ENCODE results near the gene SLC27A3. TPM values are rescaled to one million over a fixed set of nuclear protein-coding genes. Genes with fewer than 3 reads are reported as not detected.

SLC27A3 gene
- total and polyA plus RNA-seq, 2 of the 8 experiments (the other 6 are each of a cell fraction or from before 2014, with no cell fraction given): 39.1 to 40.1 TPM

DNA sequence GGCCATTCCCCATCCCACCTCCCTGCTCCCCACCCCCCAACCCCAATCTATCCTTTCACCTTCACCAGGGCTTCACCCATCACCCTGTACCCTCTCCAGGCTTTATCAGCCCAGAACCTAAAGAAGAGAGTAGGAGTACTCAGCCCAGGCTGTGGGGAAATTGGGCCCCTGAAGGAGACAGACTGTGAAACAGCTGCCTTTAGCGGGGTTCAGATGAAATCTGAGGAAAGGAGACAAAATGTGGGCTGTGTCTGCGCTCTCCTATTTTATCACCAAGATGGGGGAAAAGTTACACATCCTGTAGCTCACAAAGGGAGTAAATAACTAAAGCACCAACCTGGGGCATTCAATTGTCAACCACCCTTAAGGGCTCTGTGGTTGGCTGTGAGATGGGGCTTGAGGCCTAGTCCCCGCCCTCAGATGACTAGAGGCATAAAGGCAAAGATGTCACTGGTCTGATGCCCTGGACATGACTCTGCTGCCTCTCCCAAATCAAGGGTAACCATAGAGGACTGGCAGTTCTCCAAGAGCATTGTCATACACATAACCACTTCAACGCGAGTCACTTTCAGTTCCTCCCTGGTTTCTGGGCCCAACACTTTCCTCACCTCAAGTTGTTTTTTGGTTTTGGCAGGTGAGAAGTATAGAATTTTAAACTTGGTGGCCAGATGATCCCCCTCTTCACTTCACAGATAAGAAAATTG, 30.0 kb downstream of the SLC27A3 start:
- FAIRE-seq (no peak), DNase-seq (ENCODE audit: low read depth in 1 of 2, low spot score in 2 of 2) (no peak)
- Histone ChIP-seq H2BK5ac (ENCODE audit: low read depth, low read length) (no peak overlapping the region), H3K9ac (replicated peaks in 1 of 4; ENCODE audit: extremely low read depth in 1 of 4, low read depth in 3 of 4, low read length in 3 of 4) (no peak overlapping the region), H3K27me3 (replicated peaks in 1 of 4; ENCODE audit: control insufficient read depth in 3 of 4, extremely low read depth in 1 of 4, insufficient read depth in 3 of 4, low read length in 3 of 4) (no peaks in the 10 kb centered on the region), H3K23me2 (ENCODE audit: low read depth, low read length) (no peaks in the 10 kb centered on the region), H2AFZ (ENCODE audit: low read length) (no peak overlapping the region), H3K79me2 (ENCODE audit: control insufficient read depth in 1 of 2, insufficient read depth in 2 of 2, low read length in 2 of 2) (no peaks in the 10 kb centered on the region), H3K79me1 (ENCODE audit: low read depth, low read length) (0 out of 2 replicates have a peak, but pooled peaks cover 2% of the 10 kb centered on the region), H2BK12ac (ENCODE audit: low read depth, low read length) (no peak overlapping the region), H4K91ac (replicated peaks; ENCODE audit: insufficient read length, low read length) (no peak overlapping the region), H3K56ac (replicated peaks; ENCODE audit: insufficient read length, low read depth, low read length) (no peak overlapping the region), H3K4me3 (ENCODE audit: extremely low read depth in 1 of 4, insufficient read depth in 2 of 4, low read depth in 3 of 4, low read length in 4 of 4) (no peak overlapping the region), H3K14ac (ENCODE audit: insufficient read length) (no peak overlapping the region), H2BK120ac (replicated peaks; ENCODE audit: low read depth, low read length) (no peak overlapping the region), H2AK5ac (ENCODE audit: low read depth, low read length) (no peak overlapping the region), H2BK20ac (ENCODE audit: low read length) (no peak overlapping the region), H4K5ac (ENCODE audit: insufficient read length, low read depth, low read length) (no peak overlapping the region), H3K27ac (ENCODE audit: low read depth, low read length) (no peak overlapping the region), H2BK15ac (ENCODE audit: low read length) (no peak overlapping the region), H4K20me1 (replicated peaks in 1 of 2; ENCODE audit: control insufficient read depth in 1 of 2, insufficient read depth in 2 of 2, low read length in 2 of 2) (peaks cover 0 to 5% of the 10 kb centered on the region in 2 experiments), H3K23ac (ENCODE audit: insufficient read length) (no peak overlapping the region), H4K8ac (ENCODE audit: extremely low read depth, insufficient read depth, low read length) (no peak overlapping the region), H3K4ac (replicated peaks; ENCODE audit: insufficient read length, low read depth, low read length) (no peak overlapping the region), H3K9me3 (ENCODE audit: insufficient read depth in 2 of 2, low read depth in 1 of 2, low read length in 1 of 2) (no peaks in the 10 kb centered on the region), H3K4me2 (ENCODE audit: insufficient read depth in 1 of 2, low read depth in 2 of 2, low read length in 2 of 2) (no peak overlapping the region), H3K4me1 (replicated peaks in 1 of 4; ENCODE audit: control insufficient read depth in 3 of 4, insufficient read depth in 4 of 4, low read length in 3 of 4) (no peaks in the 10 kb centered on the region), H3K18ac (ENCODE audit: extremely low read depth, low read length) (no peak overlapping the region), H3K36me3 (ENCODE audit: control insufficient read depth in 2 of 4, insufficient read depth in 4 of 4, low read length in 3 of 4) (peaks cover 3 to 19% (median 15%) of the 10 kb centered on the region in 4 experiments; a peak in 7 of 8 replicates)
- 98% methylated on average over 5 of the region's 5 CpGs; no CpG with 5 or more reads in 1 of the 2 experiments for WGBS, 2 experiments (ENCODE audit: extremely low coverage in 1 of 2, insufficient coverage in 1 of 2, insufficient read length in 1 of 2, insufficient replicate concordance in 2 of 2, low coverage in 1 of 2, low lambda C conversion rate in 2 of 2, missing lambda C conversion rate in 1 of 2)
- CTCF ChIA-PET (ENCODE audit: partially characterized antibody): interaction anchor here (1.0 to 3.2 kb wide), 4 partner anchors 8 to 291 kb away, joined by 3 to 16 read pairs (median 5); partner anchors contain the start of gene DENND4B
- no peak for TF ChIP-seq ZNF274 (IDR thresholded peaks at IDR 0.05; ENCODE audit: borderline replicate concordance, extremely low read depth, low read length)
- TF ChIP-seq, protein P1, sequence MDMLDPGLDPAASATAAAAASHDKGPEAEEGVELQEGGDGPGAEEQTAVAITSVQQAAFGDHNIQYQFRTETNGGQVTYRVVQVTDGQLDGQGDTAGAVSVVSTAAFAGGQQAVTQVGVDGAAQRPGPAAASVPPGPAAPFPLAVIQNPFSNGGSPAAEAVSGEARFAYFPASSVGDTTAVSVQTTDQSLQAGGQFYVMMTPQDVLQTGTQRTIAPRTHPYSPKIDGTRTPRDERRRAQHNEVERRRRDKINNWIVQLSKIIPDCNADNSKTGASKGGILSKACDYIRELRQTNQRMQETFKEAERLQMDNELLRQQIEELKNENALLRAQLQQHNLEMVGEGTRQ (IDR thresholded peaks at IDR 0.05; ENCODE audit: low read length): no peak
- TF ChIP-seq NANOG (IDR thresholded peaks at IDR 0.05; ENCODE audit: insufficient read depth, low read depth, low read length, poor library complexity, severe bottlenecking): no peak
- TF ChIP-seq RXRA (IDR thresholded peaks at IDR 0.05; ENCODE audit: insufficient read depth, low read depth, low read length): no peak
- no peak for TF ChIP-seq CTBP2 (IDR thresholded peaks at IDR 0.05; ENCODE audit: borderline replicate concordance, insufficient read depth, insufficient read length, low read length)
- no peak for TF ChIP-seq EZH2 (IDR thresholded peaks at IDR 0.05; ENCODE audit: low read depth, low read length, severe bottlenecking)
- TF ChIP-seq SP4 (IDR thresholded peaks at IDR 0.05; ENCODE audit: low read length): no peak
- TF ChIP-seq TAF7 (optimal IDR thresholded peaks at IDR 0.05; ENCODE audit: borderline replicate concordance, low read depth, low read length): no peak
- POLR2A ChIA-PET (ENCODE audit: partially characterized antibody): interaction anchor here (0.6 to 15.1 kb wide), 7 partner anchors 11 to 188 kb away, joined by 3 to 153 read pairs (median 4); partner anchors contain the start of genes JTB and RPS27

Data from H1 (cell line).